Mesothelial cell of epicardium (in vitro differentiated cells): ENCODE measurements around the gene CALML5. TPM values are rescaled to one million over a fixed set of nuclear protein-coding genes. Genes with fewer than 3 reads are reported as not detected.

Experiments
- DNase-seq, 2 experiments: peaks; one replicate each; pipeline ENCODE4 v3.0.0; 2021; ENCODE audit warnings: low spot score in 2 of 2; ENCODE audit not compliant: unreplicated experiment in 2 of 2
- H3K27ac Mint-ChIP-seq: 2 replicates; pipeline ENCODE4 v1.8.0; 2021; ENCODE audit warnings: mixed read lengths
- H3K27me3 Mint-ChIP-seq: 2 replicates; pipeline ENCODE4 v1.8.0; 2021; ENCODE audit warnings: low read depth, mixed read lengths
- H3K36me3 Mint-ChIP-seq: 2 replicates; pipeline ENCODE4 v1.8.0; 2021; ENCODE audit warnings: mixed read lengths
- H3K4me1 Mint-ChIP-seq: 2 replicates; pipeline ENCODE4 v1.8.0; 2021; ENCODE audit warnings: mixed read lengths
- H3K4me3 Mint-ChIP-seq: 2 replicates; pipeline ENCODE4 v1.8.0; 2021; ENCODE audit warnings: mild to moderate bottlenecking, moderate library complexity, mixed read lengths
- H3K9me3 Mint-ChIP-seq: 2 replicates; pipeline ENCODE4 v1.8.0; 2021; ENCODE audit warnings: mixed read lengths
- CTCF ChIP-seq: fragments of 200-600 bp; sonication (generic); IDR thresholded peaks from one replicate; pipeline ENCODE4 v1.5.0; 2021; ENCODE audit warnings: antibody characterized with exemption; ENCODE audit not compliant: unreplicated experiment
- total RNA-seq: library from RNA; stranded (reverse); gene quantifications from 3 replicates; pipeline ENCODE4 v1.2.1, GENCODE V29; 2021

CALML5 gene
- total RNA-seq, 1 donor from 2014 or later, result not detected

- Mint-ChIP-seq H3K36me3 (no peaks in the 10 kb centered on the region), H3K4me1 (peaks cover 26% of the 10 kb centered on the region), H3K9me3 (no peaks in the 10 kb centered on the region), H3K4me3 (no peak overlapping the region), H3K27me3 (no peaks in the 10 kb centered on the region), H3K27ac (peak overlapping the region; percentile 16)
- DNase-seq, result peak in 1 of 2 experiments; percentile 5
- no peak for TF ChIP-seq CTCF
Observed at GRCh38 chr10:5528989-5529701, 29.8 kb upstream of the CALML5 start.

- no peak for TF ChIP-seq CTCF
- Mint-ChIP-seq H3K4me3 (no peak overlapping the region), H3K9me3 (no peaks in the 10 kb centered on the region), H3K27ac (no peak overlapping the region), H3K36me3 (no peaks in the 10 kb centered on the region), H3K4me1 (peaks cover 22% of the 10 kb centered on the region), H3K27me3 (no peaks in the 10 kb centered on the region)
- peak in 1 of 2 experiments; percentile 8 for DNase-seq
Observed at GRCh38 chr10:5527332-5528200, 28.2 kb upstream of the CALML5 start.

- no peak for TF ChIP-seq CTCF
- Mint-ChIP-seq H3K9me3 (no peaks in the 10 kb centered on the region), H3K4me3 (no peak overlapping the region), H3K4me1 (peaks cover 22% of the 10 kb centered on the region), H3K36me3 (no peaks in the 10 kb centered on the region), H3K27ac (no peak overlapping the region), H3K27me3 (no peaks in the 10 kb centered on the region)
- DNase-seq, result peak in 1 of 2 experiments; percentile 7
Observed at GRCh38 chr10:5526691-5527331, 27.4 kb upstream of the CALML5 start.

GRCh38 chr10:5525561-5526341, 26.4 kb upstream of the CALML5 start:
- H3K27ac Mint-ChIP-seq, result no peak overlapping the region
- peaks cover 22% of the 10 kb centered on the region for H3K4me1 Mint-ChIP-seq
- H3K36me3 Mint-ChIP-seq, result no peaks in the 10 kb centered on the region
- no peaks in the 10 kb centered on the region for H3K9me3 Mint-ChIP-seq
- peak in 1 of 2 experiments; percentile 16 for DNase-seq
- no peak overlapping the region for H3K4me3 Mint-ChIP-seq
- no peaks in the 10 kb centered on the region for H3K27me3 Mint-ChIP-seq
- no peak for TF ChIP-seq CTCF
